Kidney epithelial cell (primary cell): ENCODE data around the gene UNC93B1. TPM values are rescaled to one million over a fixed set of nuclear protein-coding genes. Genes with fewer than 3 reads are reported as not detected.

Source experiments
- DNase-seq: peaks from one replicate; pipeline ENCODE4 v3.0.0-alpha.2; 2010; ENCODE audit warnings: low read depth
- H3K27me3 ChIP-seq: 2 replicates; pipeline ENCODE4 v1.6.0; 2011; ENCODE audit warnings: low read length; ENCODE audit not compliant: control insufficient read depth, insufficient read depth
- H3K36me3 ChIP-seq: 2 replicates; pipeline ENCODE4 v1.5.1; 2011; ENCODE audit warnings: low read length; ENCODE audit not compliant: control insufficient read depth, insufficient read depth
- H3K4me3 ChIP-seq: 2 replicates; pipeline ENCODE4 v1.5.1; 2011; ENCODE audit warnings: low read depth, mild to moderate bottlenecking, control low read depth, low read length
- CTCF ChIP-seq: IDR thresholded peaks from 2 replicates; pipeline ENCODE4 v1.5.1; 2011; ENCODE audit warnings: mild to moderate bottlenecking, moderate library complexity, low read length, control low read depth, inconsistent platforms; ENCODE audit not compliant: insufficient read depth, poor library complexity, severe bottlenecking
- total RNA-seq: library from RNA; depleted of rRNA; stranded (reverse); fragments of >200 nt; gene quantifications from 2 replicates; pipeline ENCODE4 v1.2.3, GENCODE V29; 2015

Gene UNC93B1
- total RNA-seq, 1 donor from 2014 or later, result 21.0 TPM

GRCh38 chr11:68049509-68050370 is 45.8 kb upstream of the UNC93B1 start:
- TF ChIP-seq CTCF, result no peak
- H3K27me3 ChIP-seq, result no peaks in the 10 kb centered on the region
- H3K4me3 ChIP-seq, result no peak overlapping the region
- no peak for DNase-seq
- H3K36me3 ChIP-seq, result peaks cover 3% of the 10 kb centered on the region

GRCh38 chr11:68048681-68049508 is 45.0 kb upstream of the UNC93B1 start:
- H3K27me3 ChIP-seq, result no peaks in the 10 kb centered on the region
- DNase-seq, result no peak
- no peak overlapping the region for H3K4me3 ChIP-seq
- TF ChIP-seq CTCF, result no peak
- peaks cover 3% of the 10 kb centered on the region for H3K36me3 ChIP-seq

GRCh38 chr11:68047437-68048290 is 43.8 kb upstream of the UNC93B1 start:
- no peak for TF ChIP-seq CTCF
- Histone ChIP-seq H3K36me3 (peaks cover 3% of the 10 kb centered on the region), H3K4me3 (no peak overlapping the region), H3K27me3 (no peaks in the 10 kb centered on the region)
- no peak for DNase-seq

- no peak for TF ChIP-seq CTCF
- H3K36me3 ChIP-seq, result no peaks in the 10 kb centered on the region
- no peak overlapping the region for H3K4me3 ChIP-seq
- DNase-seq, result no peak
- no peaks in the 10 kb centered on the region for H3K27me3 ChIP-seq
Measured at GRCh38 chr11:68044898-68045351, 41.0 kb upstream of the UNC93B1 start.

- no peak for TF ChIP-seq CTCF
- Histone ChIP-seq H3K4me3 (no peak overlapping the region), H3K36me3 (no peaks in the 10 kb centered on the region)
Measured at GRCh38 chr11:68044145-68044813, 40.4 kb upstream of the UNC93B1 start.

More at GRCh38 chr11:68044145-68044813, 40.4 kb upstream of the UNC93B1 start:
- no peak for DNase-seq
- no peaks in the 10 kb centered on the region for H3K27me3 ChIP-seq
